Measurements from ENCODE around the gene BICRAL. TPM values are rescaled to one million over a fixed set of nuclear protein-coding genes. Genes with fewer than 3 reads are reported as not detected.

The BICRAL gene
- total and polyA plus RNA-seq, 2 experiments from 2014 or later, result 3.9 to 7.2 TPM

- no peak for DNase-seq (ENCODE audit: low read depth in 1 of 2, low spot score in 1 of 2)
- H3K27ac ChIP-seq, result no peak overlapping the region
- peaks cover 10% of the 10 kb centered on the region for H3K36me3 ChIP-seq
- no peaks in the 10 kb centered on the region for H3K9me3 ChIP-seq (ENCODE audit: low read depth)
- H3K4me1 ChIP-seq (ENCODE audit: low read depth), result no peaks in the 10 kb centered on the region
- no peak overlapping the region for H3K4me3 ChIP-seq
- H3K27me3 ChIP-seq, result no peaks in the 10 kb centered on the region
- TF ChIP-seq, protein P1, sequence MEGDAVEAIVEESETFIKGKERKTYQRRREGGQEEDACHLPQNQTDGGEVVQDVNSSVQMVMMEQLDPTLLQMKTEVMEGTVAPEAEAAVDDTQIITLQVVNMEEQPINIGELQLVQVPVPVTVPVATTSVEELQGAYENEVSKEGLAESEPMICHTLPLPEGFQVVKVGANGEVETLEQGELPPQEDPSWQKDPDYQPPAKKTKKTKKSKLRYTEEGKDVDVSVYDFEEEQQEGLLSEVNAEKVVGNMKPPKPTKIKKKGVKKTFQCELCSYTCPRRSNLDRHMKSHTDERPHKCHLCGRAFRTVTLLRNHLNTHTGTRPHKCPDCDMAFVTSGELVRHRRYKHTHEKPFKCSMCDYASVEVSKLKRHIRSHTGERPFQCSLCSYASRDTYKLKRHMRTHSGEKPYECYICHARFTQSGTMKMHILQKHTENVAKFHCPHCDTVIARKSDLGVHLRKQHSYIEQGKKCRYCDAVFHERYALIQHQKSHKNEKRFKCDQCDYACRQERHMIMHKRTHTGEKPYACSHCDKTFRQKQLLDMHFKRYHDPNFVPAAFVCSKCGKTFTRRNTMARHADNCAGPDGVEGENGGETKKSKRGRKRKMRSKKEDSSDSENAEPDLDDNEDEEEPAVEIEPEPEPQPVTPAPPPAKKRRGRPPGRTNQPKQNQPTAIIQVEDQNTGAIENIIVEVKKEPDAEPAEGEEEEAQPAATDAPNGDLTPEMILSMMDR (IDR thresholded peaks at IDR 0.05; ENCODE audit: low read depth, low read length), result no peak
These were observed 37.0 kb downstream of the BICRAL start for GRCh38 chr6:42818878-42819277.

- no peak overlapping the region for H3K4me3 ChIP-seq
- DNase-seq (ENCODE audit: low read depth in 1 of 2, low spot score in 1 of 2), result peak in 1 of 2 donors; percentile 49
- H3K9me3 ChIP-seq (ENCODE audit: low read depth), result no peaks in the 10 kb centered on the region
- no peaks in the 10 kb centered on the region for H3K4me1 ChIP-seq (ENCODE audit: low read depth)
- TF ChIP-seq, protein P1 (IDR thresholded peaks at IDR 0.05; ENCODE audit: low read depth, low read length), result peak; percentile 31
- peak overlapping the region; percentile 25 for H3K27ac ChIP-seq
- no peaks in the 10 kb centered on the region for H3K27me3 ChIP-seq
- peaks cover 10% of the 10 kb centered on the region for H3K36me3 ChIP-seq
These were observed 38.1 kb downstream of the BICRAL start for GRCh38 chr6:42819803-42820511.

DNA sequence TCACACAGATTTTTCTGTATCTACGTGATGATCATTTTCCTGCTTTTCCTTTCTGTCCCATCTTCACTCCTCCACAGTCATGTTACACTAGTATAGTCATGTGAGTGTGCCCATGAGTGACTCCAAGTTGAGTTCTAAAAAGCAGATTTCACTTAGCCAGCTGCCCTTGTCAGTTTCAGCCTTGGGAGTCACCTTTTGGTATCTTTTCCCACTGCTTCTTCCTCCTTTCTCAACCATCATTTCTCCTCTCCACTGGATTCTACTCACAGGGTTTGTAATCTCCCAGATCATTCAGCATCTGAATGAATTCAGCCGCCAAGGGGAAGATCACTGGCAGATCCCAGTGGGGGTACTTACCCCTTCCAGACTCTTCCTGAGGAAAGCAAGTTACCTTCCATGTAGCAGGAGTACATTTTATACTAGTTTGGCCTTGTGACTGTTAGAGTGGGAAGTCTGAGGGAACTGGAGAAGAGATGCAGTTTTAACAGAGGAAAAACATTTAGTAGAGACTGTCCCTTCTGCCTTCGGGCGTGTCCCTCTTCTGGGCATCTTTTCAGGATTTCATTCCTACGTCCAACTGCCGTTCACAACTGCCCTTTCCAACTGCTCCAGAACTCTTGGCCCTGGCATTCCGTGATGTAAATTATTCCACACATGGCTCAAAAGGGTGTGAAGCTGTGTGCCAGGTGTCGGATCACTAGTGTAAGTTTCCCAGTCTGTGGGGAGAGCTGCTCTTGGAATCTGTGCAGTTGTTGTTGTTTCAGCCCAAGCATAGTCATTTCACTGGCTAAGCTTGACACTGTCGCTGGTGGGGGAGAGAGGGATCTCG is 38.9 kb downstream of the BICRAL start:
- DNase-seq (ENCODE audit: low read depth in 1 of 2, low spot score in 1 of 2), result no peak
- Histone ChIP-seq H3K27ac (peak overlapping the region; percentile 9), H3K4me3 (no peak overlapping the region), H3K36me3 (peaks cover 10% of the 10 kb centered on the region), H3K27me3 (no peaks in the 10 kb centered on the region), H3K4me1 (ENCODE audit: low read depth) (no peaks in the 10 kb centered on the region), H3K9me3 (ENCODE audit: low read depth) (no peaks in the 10 kb centered on the region)
- TF ChIP-seq, protein P1 (IDR thresholded peaks at IDR 0.05; ENCODE audit: low read depth, low read length), result no peak

GRCh38 chr6:42821341-42821668 is 39.5 kb downstream of the BICRAL start:
- Histone ChIP-seq H3K27me3 (no peaks in the 10 kb centered on the region), H3K4me1 (ENCODE audit: low read depth) (no peaks in the 10 kb centered on the region), H3K27ac (no peak overlapping the region), H3K36me3 (peaks cover 10% of the 10 kb centered on the region), H3K9me3 (ENCODE audit: low read depth) (no peaks in the 10 kb centered on the region), H3K4me3 (no peak overlapping the region)
- TF ChIP-seq, protein P1 (IDR thresholded peaks at IDR 0.05; ENCODE audit: low read depth, low read length), result no peak
- no peak for DNase-seq (ENCODE audit: low read depth in 1 of 2, low spot score in 1 of 2)

DNA sequence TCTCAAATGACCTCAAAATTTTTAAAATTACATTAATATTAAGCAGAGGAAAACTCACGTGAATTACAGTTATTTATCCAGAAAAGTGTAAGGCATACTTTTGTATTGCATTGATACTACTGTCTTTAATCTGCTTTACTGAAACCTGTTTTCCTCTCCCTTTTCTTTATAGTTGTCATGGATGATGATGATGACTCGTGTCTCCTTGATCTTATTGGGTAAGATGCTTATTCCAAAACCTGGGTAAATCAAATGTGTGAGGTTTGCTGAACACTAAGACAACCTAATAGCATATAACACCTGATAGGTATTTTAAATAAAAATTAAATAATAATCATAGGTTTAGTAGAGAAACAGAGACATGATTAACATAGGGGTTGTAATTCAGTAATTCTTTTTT is 40.0 kb downstream of the BICRAL start:
- no peaks in the 10 kb centered on the region for H3K27me3 ChIP-seq
- H3K4me3 ChIP-seq, result no peak overlapping the region
- no peak overlapping the region for H3K27ac ChIP-seq
- no peaks in the 10 kb centered on the region for H3K9me3 ChIP-seq (ENCODE audit: low read depth)
- no peak for DNase-seq (ENCODE audit: low read depth in 1 of 2, low spot score in 1 of 2)
- H3K4me1 ChIP-seq (ENCODE audit: low read depth), result no peaks in the 10 kb centered on the region
- H3K36me3 ChIP-seq, result peaks cover 10% of the 10 kb centered on the region
- TF ChIP-seq, protein P1 (IDR thresholded peaks at IDR 0.05; ENCODE audit: low read depth, low read length), result no peak
